GM21576 (cell line): ENCODE results near the gene PCIF1.
"Not testable (repeated sequence)": the region's sequence is repeated elsewhere in the genome, so short reads cannot be mapped to it uniquely, and the experiment has no call there.

Source experiments
- ATAC-seq: cut with Tn5 transposase; IDR thresholded peaks from one replicate; pipeline ENCODE4 v1.9.1; 2021; ENCODE audit warnings: mild to moderate bottlenecking, moderate library complexity; ENCODE audit not compliant: unreplicated experiment

Gene PCIF1

GRCh38 chr20:45946149-45946970 is 11.9 kb downstream of the PCIF1 start:
- no peak for ATAC-seq

GRCh38 chr20:45947110-45947866 is 12.8 kb downstream of the PCIF1 start:
- no peak for ATAC-seq

- ATAC-seq, result no peak
Observed at GRCh38 chr20:45948261-45948733, 13.8 kb downstream of the PCIF1 start.

- ATAC-seq, result no peak
Observed at GRCh38 chr20:45948742-45949541, 14.5 kb downstream of the PCIF1 start.

GRCh38 chr20:45949542-45950329 is 15.3 kb downstream of the PCIF1 start:
- no peak for ATAC-seq

DNA sequence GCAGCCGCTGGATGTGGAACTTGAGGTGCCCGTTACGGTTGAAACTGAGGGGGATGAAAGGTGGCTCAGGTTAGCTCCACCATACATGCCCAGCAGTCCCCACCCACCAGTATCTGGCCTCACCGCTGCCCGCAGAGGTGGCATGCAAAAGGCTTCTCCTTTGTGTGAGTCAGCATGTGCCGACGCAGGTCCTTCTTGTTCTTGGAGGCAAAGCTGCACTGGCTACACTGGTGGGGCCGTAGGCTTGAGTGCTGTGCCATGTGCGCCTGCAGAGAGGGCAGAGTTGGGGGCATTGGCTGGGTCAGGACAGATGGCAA is 15.8 kb downstream of the PCIF1 start:
- no peak for ATAC-seq

- no peak for ATAC-seq
Observed at GRCh38 chr20:45951925-45952834, 17.7 kb downstream of the PCIF1 start.

DNA sequence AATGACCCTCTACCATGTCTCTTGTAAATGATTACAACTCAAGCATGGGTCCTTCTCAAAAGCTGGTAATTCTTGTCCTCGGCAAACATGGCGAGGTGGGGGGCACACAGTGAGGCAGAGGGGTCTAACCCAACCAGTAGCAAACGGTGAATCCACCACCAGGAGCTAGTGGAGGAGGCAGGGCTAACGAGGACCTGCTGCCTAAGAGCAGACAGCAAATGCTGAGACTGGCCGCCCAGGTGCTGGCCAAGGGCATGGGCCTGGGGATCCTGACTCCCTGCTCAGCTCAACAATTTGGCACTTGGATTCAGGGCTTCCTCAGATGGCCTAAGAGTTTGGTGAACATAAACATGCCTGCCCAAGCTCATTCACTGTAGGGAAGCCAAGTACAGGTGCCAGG is 18.4 kb downstream of the PCIF1 start:
- no peak for ATAC-seq

DNA sequence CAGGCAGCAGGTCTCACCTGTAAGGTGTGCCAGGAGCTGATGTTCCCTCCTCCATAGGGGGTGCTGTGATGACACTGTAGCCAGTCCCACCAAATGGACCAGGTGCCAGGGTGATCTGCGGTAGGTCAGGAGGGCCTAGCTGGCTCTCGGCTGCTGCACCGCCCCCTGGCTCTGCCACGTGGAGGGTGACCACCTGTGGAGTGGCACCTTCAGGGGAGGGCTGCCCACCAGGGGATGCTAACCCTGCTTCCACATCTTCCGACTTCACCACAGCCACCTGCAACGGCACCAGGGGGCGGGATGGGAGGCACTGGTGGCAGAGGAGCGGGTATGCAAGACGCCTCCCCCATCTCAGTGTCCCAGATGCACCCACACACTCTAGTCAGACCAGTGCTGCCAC is 19.2 kb downstream of the PCIF1 start:
- no peak for ATAC-seq

- not testable (repeated sequence) for ATAC-seq
Observed at GRCh38 chr20:45956326-45956725, 21.8 kb downstream of the PCIF1 start.

DNA sequence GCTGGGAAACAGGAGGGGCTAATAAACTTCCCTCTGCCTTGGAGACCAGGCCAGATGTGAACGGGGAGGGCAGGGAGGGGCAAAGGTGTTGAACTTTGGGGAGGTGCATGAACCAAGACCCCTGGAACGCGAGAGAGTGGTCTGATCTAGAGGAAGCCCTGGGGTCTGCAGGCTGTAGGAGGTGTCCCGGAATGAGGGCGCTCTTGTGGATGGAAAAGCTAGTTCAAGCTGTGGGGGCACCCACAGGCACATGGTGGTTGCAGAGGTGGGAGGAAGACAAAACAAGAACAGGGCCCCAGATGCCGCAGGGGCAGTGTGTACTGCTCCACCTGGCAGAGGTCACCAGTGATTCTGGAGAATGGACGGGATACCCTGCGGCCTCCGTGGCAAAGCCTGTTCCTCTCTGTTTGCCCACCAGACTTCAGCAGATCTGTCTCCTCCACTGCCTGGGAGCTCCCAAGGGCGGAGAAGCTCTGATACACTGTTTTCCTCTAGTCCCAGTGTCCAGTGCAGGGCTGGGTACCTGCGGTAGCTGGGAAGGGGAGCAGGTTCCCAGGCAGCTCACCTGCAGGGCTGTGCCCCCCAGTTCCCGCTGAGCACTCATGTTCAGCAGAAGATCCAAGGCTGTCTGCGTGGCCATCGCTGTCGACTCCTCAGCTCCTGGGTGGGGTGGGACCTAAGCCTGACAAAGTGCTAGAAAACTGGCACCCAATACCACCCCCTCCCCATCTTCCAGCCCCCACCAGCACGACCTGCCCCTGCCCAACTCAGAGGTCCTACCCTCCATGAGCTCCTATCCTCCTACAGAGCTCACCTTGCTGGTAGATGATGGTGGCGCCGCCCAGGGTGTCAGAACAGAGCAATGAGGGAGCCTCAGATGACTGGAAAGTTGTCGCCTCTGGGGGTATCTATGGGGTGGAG is 22.8 kb downstream of the PCIF1 start:
- ATAC-seq, result no peak

DNA sequence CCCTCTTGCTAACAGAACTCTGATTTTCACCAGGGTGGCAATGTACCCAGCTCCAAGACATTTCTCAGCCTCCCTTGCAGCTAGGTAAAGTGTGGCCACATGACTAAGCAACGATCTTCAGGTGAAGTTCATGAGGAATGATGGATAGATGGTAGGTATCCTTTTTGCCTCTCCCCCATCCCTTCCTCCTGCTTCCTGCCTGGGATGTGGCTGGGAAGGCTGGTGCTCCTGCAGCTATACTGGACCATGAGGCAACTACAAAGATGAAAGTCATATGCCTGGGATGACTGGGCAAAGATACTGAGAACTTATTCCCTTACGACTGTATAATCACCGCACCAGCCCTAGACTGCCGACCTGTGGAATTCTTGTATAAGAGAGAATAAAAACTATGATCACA is 24.1 kb downstream of the PCIF1 start:
- ATAC-seq, result no peak

DNA sequence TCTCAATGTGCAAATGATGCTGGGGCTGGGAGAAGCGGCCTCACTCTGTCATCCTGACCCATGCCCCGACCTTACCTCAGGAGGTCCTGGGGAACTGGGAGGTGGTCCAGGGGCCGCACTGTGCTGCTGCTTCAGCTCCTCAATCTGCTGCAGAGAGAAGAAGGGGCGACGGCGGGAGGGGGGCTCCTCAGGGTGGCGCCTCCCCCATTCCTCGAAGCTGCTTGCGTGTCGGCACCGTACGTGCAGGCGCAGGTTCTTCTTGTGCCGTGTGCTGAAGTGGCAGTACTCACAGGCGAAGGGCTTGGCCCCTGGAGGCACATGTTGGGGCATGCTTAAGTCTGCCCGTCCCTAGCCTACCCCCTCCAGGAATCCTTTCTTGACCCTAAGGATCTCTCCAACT is 24.6 kb downstream of the PCIF1 start:
- ATAC-seq, result no peak

DNA sequence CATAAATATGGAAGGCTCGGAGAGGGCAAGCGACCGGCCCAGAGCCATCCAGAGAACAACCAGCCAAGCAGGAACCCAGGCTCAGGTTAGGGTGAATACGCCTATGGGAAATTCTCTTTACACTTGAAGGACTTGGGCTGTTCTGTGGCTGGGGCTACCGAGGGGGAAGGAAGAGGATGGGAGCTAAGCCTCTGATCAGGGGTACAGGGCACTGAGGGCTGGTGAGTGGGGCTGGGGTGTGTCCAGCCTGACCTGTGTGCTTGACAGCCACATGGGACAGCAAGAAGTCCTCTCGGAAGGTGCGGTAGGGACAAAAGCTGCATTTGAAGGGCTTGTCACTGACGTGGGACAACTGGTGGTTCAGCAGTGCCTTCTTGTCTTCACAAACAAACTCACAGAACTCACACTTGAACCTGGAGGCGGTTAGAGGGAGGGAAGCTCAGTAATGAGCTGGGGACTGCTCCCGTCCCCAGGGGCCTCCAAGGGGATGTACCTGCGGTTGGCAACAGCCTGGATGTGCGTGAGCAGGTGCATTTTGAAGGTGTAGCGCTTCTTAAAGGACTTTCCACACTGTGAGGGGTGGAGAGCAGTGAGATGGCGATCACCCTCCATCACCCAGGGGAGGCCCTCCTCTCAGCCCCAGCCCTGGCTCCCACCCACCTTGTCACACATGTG is 25.6 kb downstream of the PCIF1 start:
- no peak for ATAC-seq

- ATAC-seq, result no peak
Observed at GRCh38 chr20:45962031-45962755, 27.7 kb downstream of the PCIF1 start.

DNA sequence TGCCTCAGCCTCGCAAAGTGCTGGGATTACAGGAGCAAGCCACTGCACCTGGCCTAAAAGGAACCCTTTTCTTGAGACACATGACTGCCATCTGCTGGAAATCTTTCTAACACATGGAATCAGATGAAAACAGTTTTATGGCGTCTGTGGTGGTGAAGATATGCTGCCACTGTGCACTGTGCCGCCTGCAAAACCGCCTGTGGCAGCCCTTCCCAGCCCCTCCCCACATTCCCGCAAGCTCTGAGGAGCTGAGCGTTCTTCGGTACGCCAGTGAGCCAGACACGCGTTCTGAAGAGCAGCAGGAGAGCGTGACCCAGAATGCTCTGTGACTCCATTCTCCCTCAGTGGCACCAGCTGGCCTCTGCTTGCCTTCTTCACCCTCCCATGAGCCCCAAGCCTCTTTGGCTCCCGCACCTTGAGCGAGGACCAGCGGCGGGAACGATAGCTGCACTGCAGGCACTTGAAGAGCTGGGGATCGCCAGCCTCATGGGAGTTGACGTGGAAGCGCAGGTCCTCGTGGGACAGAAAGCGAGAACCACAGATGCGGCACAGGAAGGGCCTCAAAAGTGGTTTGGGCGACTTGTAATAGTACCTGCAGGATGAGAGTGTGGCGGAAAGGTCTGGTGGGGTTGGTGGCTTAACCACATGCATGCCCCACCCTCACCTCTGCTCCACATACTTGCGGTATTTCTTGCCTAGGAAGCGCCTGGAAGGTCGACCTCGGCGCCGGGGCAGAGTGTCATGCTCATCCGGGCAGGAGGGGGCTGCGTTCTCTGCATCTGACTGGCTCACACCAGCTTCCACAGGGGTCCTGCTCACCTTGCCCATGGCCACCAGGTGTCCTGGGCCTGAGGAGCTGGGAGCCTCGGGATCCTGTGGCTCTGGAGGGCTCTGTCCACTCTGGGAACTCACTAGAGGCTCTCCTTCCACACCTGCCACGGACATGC is 28.8 kb downstream of the PCIF1 start:
- no peak for ATAC-seq
